GM18861 (cell line): ENCODE data around the gene NAP1L5.

Experiments used
- ATAC-seq: cut with Tn5 transposase; IDR thresholded peaks from one replicate; pipeline ENCODE4 v1.9.1; 2021; ENCODE audit not compliant: unreplicated experiment

Gene NAP1L5

GRCh38 chr4:88661739-88662138 lies 35.9 kb downstream of the NAP1L5 start:
- ATAC-seq, result no peak

GRCh38 chr4:88660446-88661294 lies 37.0 kb downstream of the NAP1L5 start:
- no peak for ATAC-seq

DNA sequence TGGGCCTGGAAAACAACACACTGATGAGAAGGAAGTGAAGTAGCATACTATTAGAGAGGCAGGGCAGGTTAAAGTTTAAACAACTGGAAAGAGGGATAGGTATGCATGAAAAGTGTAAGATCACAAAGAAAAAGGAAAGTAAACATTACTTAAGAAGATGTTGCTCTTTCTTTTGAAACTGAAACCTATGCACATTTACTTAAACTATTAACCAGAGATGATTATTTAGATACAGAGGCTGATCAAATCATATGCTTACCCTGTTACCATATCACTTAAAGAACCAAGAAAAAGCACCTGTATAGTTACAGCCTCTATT lies 37.8 kb downstream of the NAP1L5 start:
- no peak for ATAC-seq

DNA sequence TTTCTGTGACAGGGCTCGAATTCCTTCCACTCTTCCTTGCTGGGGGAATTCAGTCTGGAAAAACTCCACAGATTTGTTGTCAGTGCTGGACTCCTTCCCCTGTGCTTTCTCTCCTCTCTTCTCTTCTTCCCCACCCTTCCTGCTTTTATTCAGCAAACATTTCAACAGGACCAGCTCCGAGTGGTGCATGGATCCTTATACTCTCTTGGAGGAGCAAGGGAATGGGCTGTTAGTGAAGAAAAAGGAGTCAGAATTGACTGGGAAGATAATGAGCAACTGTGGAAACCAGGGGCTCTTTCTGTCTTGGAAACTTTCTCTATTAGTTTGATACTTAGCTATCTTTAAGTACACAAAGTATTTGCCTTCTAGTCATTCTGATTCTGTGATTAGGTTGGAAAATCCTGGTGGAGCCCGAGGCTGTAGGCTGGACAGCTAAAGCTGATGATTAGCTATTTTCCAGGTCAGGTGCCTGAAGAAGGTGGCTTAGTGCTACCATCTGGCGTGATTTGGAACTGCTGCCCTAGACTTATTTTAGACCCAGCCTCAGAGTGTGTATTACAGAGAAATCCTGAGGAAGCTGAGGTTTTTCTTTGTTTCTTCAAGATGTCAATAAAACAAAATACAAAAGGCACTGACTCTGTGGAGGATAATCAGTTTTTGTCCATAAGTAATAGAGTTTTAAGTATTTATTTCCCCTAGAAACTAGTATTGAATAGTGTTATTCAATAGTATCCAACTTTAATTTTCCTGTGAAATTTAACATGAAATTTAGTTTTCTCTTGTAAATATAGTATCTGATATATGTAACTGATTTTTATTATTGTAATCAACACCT lies 38.4 kb downstream of the NAP1L5 start:
- peak; percentile 90 for ATAC-seq

DNA sequence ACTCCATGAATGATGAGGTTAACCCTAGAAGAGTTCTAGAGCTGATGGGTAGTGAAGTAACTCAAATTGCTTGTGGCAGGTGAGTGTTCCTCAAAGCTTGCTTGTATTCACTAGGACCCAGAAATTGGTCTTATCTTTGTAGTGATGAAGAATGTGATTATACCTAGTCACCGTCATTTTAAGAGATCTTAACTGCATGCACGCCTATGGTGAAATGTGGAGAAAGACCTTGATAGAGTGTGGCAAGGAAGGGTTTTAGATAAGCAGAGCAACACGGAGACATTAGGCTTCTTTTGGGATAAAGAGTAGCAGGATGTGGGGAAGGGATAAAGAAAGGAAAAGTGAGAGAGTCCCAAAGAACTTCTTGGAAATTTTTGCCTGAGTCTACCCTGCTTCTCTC lies 42.4 kb downstream of the NAP1L5 start:
- no peak for ATAC-seq

DNA sequence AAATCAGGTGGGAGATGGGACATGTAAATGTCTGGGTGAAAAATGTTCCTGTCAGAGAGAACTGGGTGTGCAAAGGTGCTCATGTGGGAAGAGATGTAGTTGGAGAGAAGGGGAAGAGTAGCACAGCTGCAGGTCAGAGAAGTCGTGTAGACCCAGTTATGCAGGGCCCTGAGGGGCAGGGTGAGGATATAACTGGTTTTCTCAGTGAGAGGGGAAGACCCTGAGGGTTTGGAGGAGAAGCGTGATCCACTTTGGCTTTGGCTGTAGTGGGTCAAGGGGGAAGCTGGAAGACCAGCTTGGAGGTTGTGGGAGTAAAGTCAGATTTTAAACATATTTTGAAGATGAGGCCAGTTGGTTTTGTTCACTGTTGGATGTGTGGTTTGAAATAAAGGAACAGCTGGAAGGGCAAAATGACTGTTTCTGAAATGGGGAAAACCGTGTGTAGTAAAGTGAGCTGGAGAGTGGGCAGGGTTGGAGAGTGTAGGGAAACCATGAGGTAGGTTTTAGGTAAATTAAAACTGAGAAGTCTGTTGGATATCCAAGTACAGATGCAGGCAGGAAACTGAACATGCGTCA lies 44.2 kb downstream of the NAP1L5 start:
- no peak for ATAC-seq

DNA sequence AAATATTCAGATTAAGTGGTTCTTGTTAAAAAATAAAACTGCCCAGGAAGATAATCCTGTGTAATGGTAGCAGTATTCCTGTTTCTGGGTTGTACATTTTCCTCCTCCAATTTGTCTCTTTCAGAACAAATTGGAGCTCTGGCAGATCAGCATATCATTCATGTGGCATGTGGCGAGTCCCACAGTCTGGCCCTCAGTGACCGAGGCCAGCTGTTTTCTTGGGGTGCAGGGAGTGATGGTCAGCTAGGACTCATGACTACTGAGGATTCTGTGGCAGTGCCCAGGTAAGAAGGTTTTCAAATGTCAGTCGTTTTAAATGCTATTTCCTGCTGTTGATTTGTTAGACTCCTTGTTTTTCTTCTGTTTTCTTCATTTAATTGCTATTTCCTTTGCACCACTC lies 47.9 kb downstream of the NAP1L5 start:
- ATAC-seq, result no peak

DNA sequence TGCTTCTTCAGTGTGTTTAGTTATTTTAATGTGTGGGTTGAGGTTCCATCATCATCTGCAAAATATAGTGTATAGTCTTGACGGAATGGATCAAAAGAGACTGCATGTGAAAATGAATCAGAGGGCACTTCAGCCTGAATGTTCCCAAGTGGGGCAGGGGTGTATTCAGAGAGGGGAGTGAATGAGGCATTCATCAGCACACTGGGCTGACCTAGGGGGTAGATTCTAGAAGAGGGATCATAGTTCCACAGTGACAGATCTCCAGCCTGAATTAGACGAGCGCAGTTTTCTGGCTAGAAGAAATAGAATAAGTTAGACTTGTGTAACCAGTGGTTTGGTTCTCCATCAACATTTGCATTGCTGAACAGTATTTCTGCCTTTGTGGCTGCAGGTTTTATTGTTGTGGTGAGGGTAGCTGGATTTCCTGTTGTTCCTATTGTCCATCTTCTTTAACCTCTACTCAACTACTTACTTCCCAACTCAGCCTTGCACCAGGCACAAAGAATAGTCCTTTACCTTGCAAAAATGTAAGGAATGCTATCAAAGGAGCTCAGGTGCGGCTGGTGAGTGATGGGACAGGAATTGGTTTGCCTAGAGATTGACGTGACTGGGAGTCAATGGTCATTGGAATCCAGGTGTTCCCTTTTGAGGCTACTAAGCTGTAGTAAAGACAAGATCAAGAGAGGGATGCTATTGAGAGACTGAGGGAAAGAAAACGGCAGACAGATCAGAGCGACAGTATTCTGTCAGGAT lies 50.9 kb downstream of the NAP1L5 start:
- ATAC-seq, result no peak

DNA sequence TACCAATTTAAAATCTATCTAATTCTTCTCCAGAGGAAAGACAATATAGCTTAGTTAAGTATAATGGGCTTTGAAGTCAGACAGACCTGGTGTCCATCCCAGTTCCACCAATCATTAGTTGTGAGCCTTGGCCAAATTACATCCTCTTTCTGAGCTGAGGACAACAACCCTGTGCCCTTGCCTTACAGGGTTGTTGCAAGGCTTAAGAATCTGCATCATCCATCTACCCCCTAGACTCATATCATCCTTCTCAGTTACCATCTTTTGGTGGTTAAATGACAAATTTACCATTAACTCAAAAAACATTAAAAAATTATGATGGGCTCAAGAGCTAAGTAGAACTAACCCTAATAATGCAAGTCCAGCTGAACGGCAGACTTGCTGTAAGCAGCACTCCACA lies 51.6 kb downstream of the NAP1L5 start:
- no peak for ATAC-seq
